ENCODE measurements around the gene SBNO2.
"Not testable (repeated sequence)": the region's sequence is repeated elsewhere in the genome, so short reads cannot be mapped to it uniquely, and the experiment has no call there.

The SBNO2 gene

DNA sequence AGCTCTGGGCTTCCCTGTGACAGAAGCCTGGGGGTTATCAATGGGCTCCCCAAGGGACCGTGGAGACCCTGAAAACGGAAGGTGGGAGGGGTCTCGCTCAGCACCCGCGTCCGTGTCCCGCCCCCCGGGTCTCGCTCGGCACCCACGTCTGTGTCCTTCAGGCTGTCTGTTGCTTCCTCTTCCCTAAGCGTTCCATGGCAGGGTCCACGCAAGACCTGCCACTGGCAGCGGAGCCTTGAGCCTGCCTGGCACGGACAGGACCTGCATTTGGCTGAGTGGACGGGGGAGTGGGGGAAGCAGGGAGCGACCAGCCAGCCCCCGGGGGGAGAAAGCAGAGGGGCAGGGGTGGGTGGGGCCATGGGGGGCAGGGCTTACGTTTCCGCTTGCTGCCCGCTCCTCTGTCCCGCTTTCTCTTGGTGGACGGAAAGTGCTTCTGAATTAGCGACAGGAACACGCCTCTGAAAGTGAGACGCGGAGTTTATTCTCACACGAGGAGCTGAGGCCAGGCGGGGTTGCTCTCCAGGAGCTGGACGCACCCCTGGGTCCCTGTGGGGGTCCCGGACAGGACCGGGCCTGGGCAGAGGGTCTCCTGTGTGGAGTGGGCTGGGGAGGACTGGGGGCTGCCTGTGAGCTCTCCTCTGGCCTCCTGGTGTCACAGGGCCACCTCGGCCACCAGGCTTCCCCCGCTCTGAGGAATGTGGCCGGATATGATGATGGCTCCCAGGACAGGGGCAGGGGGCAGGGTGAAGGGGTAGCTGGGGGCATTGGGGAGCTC, 58.2 kb downstream of the SBNO2 start:
- H3K4me3 ChIP-seq (IDR thresholded peaks at IDR 0.05; ENCODE audit: insufficient read depth, low read depth, low read length), result no peak overlapping the region
- no peak overlapping the region for H3K27ac ChIP-seq
- H3K9ac ChIP-seq, result no peak overlapping the region
- no peaks in the 10 kb centered on the region for H3K79me2 ChIP-seq (ENCODE audit: insufficient read depth, low read depth)
- no peaks in the 10 kb centered on the region for H4K20me1 ChIP-seq (ENCODE audit: insufficient read depth)
- no peaks in the 10 kb centered on the region for H3K36me3 ChIP-seq (ENCODE audit: insufficient read depth)
- no peaks in the 10 kb centered on the region for H3K27me3 ChIP-seq (ENCODE audit: insufficient read depth, low read depth)
- TF ChIP-seq, protein P1, sequence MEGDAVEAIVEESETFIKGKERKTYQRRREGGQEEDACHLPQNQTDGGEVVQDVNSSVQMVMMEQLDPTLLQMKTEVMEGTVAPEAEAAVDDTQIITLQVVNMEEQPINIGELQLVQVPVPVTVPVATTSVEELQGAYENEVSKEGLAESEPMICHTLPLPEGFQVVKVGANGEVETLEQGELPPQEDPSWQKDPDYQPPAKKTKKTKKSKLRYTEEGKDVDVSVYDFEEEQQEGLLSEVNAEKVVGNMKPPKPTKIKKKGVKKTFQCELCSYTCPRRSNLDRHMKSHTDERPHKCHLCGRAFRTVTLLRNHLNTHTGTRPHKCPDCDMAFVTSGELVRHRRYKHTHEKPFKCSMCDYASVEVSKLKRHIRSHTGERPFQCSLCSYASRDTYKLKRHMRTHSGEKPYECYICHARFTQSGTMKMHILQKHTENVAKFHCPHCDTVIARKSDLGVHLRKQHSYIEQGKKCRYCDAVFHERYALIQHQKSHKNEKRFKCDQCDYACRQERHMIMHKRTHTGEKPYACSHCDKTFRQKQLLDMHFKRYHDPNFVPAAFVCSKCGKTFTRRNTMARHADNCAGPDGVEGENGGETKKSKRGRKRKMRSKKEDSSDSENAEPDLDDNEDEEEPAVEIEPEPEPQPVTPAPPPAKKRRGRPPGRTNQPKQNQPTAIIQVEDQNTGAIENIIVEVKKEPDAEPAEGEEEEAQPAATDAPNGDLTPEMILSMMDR (conservative IDR thresholded peaks at IDR 0.05; ENCODE audit: low read depth, low read length), result no peak
- no peak overlapping the region for H2AFZ ChIP-seq (ENCODE audit: low read depth)
- H3K4me2 ChIP-seq, result no peak overlapping the region
- no peaks in the 10 kb centered on the region for H3K4me1 ChIP-seq (ENCODE audit: low read depth, poor library complexity, severe bottlenecking)

DNA sequence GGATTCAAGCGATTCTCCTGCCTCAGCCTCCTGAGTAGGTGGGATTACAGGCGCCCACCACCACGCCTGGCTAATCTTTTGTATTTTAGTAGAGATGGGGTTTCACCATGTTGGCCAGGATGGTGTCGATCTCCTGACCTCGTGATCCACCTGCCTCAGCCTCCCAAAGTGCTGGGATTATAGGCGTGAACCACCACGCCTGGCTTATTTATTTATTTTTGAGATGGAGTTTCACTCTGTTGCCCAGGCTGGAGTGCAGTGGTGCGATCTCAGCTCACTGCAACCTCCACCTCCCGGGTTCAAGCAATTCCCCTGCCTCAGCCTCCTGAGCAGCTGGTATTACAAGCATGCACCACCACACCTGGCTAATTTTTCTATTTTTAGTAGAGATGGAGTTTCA, 59.3 kb downstream of the SBNO2 start:
- not testable (repeated sequence) for H3K4me2 ChIP-seq; H3K36me3 ChIP-seq (ENCODE audit: insufficient read depth); H3K27me3 ChIP-seq (ENCODE audit: insufficient read depth, low read depth); H3K4me1 ChIP-seq (ENCODE audit: low read depth, poor library complexity, severe bottlenecking); H3K9ac ChIP-seq; H3K79me2 ChIP-seq (ENCODE audit: insufficient read depth, low read depth); H4K20me1 ChIP-seq (ENCODE audit: insufficient read depth); H3K4me3 ChIP-seq (IDR thresholded peaks at IDR 0.05; ENCODE audit: insufficient read depth, low read depth, low read length); H3K27ac ChIP-seq; H2AFZ ChIP-seq (ENCODE audit: low read depth)

DNA sequence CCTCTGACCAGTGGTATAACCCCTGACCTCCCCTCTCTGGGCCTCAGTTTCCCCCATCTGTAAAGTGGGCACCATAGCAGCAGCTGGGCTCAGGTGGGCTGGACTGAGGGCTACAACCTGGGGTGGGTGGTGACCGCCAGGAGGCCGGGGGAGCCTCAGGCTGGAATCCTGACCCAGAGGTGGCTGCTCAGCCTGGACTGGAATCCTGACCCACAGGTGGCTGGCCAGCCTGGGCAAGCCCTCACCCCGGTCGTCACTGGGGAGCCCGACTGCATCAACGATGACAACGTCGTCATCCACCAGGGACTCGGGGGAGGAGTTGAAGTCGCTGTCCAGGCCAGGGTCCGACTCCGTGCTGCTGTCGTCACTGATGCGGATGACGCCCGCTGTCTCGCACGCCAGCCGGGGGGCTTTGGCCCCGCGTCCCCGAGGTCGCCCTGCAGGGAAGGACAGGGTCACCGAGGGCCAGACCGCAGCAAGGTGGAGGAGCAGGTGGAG, 60.0 kb downstream of the SBNO2 start:
- no peaks in the 10 kb centered on the region for H3K79me2 ChIP-seq (ENCODE audit: insufficient read depth, low read depth)
- no peaks in the 10 kb centered on the region for H3K4me1 ChIP-seq (ENCODE audit: low read depth, poor library complexity, severe bottlenecking)
- H3K4me3 ChIP-seq (IDR thresholded peaks at IDR 0.05; ENCODE audit: insufficient read depth, low read depth, low read length), result no peak overlapping the region
- H3K27me3 ChIP-seq (ENCODE audit: insufficient read depth, low read depth), result no peaks in the 10 kb centered on the region
- H3K4me2 ChIP-seq, result no peak overlapping the region
- no peak overlapping the region for H3K9ac ChIP-seq
- TF ChIP-seq, protein P1 (conservative IDR thresholded peaks at IDR 0.05; ENCODE audit: low read depth, low read length), result no peak
- no peak overlapping the region for H2AFZ ChIP-seq (ENCODE audit: low read depth)
- no peaks in the 10 kb centered on the region for H3K36me3 ChIP-seq (ENCODE audit: insufficient read depth)
- H3K27ac ChIP-seq, result no peak overlapping the region
- no peaks in the 10 kb centered on the region for H4K20me1 ChIP-seq (ENCODE audit: insufficient read depth)

DNA sequence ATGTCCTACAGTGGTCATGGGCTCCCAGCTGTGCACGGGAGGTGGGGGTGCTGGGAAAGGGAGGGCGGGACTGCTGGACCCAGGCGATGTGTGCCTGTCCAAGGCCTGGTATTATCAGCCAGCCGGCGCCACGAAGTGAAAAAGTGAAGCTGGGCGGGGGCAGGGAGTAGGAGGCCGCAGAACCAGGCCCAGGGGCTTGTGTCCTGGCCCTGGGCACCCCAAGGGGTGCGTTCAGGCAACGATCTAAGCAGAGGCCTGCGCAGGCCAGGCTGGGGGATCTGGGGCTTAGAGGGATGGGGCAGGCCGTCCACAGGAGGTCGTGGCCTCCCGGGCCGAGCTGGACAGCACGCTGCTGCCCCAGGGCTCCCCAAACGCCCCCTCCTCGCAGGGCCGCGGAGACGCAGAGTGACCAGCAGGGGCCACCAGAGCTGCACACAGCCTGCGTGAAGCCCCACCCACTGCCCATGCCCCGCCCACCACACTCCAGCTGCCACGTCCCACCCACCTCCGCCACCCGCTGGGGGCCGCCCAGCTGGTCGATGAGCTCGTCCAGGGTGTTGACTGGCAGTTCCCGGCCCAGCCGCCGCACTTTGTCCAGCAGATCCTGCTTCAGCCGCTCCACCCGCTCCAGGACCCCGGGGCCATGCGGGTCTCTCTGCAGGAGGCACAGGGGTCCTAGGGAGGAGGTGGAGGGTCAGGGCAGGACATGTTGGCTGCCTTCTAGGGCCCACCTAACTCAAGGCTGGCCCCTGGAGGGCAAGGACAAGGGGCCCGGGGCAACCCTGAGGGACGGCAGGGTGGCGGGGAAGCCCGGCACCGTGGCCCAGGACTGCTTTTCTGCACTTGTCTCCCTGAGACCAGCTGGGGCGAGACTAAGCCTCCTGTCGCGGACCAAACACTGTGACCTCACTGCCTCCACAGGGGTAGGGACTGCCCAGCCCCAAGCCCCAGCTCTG, 60.8 kb downstream of the SBNO2 start:
- Histone ChIP-seq H2AFZ (ENCODE audit: low read depth) (no peak overlapping the region), H3K4me1 (ENCODE audit: low read depth, poor library complexity, severe bottlenecking) (no peaks in the 10 kb centered on the region), H3K9ac (no peak overlapping the region), H4K20me1 (ENCODE audit: insufficient read depth) (no peaks in the 10 kb centered on the region), H3K27ac (no peak overlapping the region), H3K4me2 (no peak overlapping the region), H3K36me3 (ENCODE audit: insufficient read depth) (no peaks in the 10 kb centered on the region), H3K27me3 (ENCODE audit: insufficient read depth, low read depth) (no peaks in the 10 kb centered on the region), H3K79me2 (ENCODE audit: insufficient read depth, low read depth) (no peaks in the 10 kb centered on the region), H3K4me3 (IDR thresholded peaks at IDR 0.05; ENCODE audit: insufficient read depth, low read depth, low read length) (no peak overlapping the region)
- TF ChIP-seq, protein P1 (conservative IDR thresholded peaks at IDR 0.05; ENCODE audit: low read depth, low read length), result peak; percentile 42; the same call in 1 of the 2 replicates

Measured in KMS-11 (cell line).